Measurements from ENCODE around the gene ATE1.
A peak's percentile ranks its signal among the peaks of the same experiment; 100 is the strongest.
"Not testable (repeated sequence)": the region's sequence is repeated elsewhere in the genome, so short reads cannot be mapped to it uniquely, and the experiment has no call there.

ATE1 gene

DNA sequence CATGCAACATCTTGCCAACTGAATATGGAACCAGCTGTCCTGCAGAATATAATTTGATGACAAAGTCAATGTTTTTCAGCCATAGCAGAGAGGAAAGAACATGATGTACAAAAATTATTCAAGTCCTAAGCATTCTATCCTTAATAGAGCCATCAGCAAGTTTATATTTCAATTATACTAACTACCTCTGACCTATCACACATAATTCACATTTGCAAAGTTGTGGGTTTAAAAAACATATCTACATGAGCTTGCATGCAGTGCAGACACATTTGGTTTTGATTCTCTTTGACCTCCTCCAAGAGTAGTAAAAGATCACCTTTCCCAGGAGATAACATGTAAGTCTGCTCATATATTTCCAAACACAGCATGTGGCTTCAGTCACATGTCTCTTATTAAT, 203.5 kb downstream of the ATE1 start:
- no peak for DNase-seq

GRCh38 chr10:121722665-121723064, 205.2 kb downstream of the ATE1 start:
- DNase-seq = no peak

DNA sequence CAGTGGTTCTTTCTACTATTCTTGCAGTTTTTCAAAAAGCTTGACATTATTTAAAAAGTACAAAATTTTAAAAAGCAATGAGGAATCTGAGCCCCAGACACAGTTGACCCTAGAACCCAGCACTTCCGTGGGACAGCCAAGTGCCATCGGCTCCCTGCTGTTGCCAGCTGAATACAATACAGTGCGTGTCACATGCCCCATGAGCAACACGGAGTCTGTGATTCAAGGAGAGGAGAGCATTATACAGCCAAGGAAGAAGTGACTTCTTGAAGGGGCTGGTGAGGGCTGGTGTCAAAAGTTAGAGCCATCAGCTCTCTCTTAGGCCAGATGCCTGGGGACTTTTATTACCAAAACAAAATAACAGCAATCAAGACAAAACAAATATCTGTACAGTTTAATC, 206.6 kb downstream of the ATE1 start:
- DNase-seq = no peak

DNA sequence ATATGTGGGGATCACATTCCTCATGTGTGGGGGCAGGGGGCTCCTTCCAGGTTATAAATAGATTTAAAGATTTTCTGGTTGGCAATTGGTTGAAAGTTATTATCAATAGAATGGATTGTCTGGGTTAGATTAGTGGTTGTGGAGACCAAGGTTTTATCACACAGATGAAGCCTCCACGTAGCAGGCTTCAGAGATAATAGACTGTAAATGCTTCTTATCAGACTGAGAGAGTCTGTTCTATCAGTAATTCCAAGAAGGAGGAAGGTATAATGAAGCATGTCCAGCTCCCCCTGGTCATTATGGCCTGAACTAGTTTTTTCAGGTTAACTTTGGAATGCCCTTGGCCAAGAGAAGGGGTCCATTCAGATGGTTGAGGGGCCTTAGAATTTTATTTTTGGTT, 211.9 kb downstream of the ATE1 start:
- DNase-seq = no peak

DNA sequence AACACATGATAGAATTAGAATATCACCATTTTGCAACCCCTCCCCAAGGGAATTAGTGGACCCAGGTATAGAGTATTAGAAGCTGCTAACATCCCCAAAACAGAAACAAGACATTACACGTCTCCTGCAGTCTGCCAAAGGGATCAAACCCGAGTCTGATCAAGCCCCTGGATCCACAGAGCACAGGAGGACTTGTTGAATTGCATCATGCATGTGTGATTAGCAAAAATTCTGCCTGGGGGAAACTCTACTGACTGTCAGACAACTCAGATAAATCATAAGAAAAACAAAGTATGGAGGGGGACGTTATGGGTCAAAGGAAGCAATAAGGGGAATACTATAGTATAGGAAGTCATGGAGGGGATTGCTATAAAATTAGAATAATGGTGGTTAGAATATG, 212.8 kb downstream of the ATE1 start:
- DNase-seq = no peak

GRCh38 chr10:121713486-121713885, 214.3 kb downstream of the ATE1 start:
- DNase-seq = no peak

GRCh38 chr10:121710971-121711370, 216.9 kb downstream of the ATE1 start:
- no peak for DNase-seq

- no peak for DNase-seq
Observed at GRCh38 chr10:121710207-121710606, 217.6 kb downstream of the ATE1 start.

- DNase-seq = no peak
Observed at GRCh38 chr10:121709675-121710073, 218.2 kb downstream of the ATE1 start.

- DNase-seq = no peak
Observed at GRCh38 chr10:121708728-121709674, 218.8 kb downstream of the ATE1 start.

- DNase-seq = peak; percentile 22
Observed at GRCh38 chr10:121702351-121703320, 225.2 kb downstream of the ATE1 start.

- DNase-seq = no peak
Observed at GRCh38 chr10:121700416-121700815, 227.4 kb downstream of the ATE1 start.

DNA sequence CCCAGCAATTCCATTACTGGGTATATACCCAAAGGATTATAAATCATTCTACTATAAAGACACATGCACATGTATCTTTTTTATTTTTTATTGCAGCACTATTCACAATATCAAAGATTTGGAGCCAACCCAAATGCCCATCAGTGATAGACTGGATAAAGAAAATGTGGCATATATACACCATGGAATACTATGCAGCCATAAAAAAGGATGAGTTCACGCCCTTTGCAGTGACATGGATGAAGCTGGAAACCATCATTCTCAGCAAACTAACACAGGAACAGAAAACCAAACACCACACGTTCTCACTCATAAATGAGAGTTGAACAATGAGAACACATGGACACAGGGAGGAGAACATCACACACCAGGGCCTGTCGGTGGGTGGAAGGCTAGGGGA, 228.1 kb downstream of the ATE1 start:
- DNase-seq = not testable (repeated sequence)

DNA sequence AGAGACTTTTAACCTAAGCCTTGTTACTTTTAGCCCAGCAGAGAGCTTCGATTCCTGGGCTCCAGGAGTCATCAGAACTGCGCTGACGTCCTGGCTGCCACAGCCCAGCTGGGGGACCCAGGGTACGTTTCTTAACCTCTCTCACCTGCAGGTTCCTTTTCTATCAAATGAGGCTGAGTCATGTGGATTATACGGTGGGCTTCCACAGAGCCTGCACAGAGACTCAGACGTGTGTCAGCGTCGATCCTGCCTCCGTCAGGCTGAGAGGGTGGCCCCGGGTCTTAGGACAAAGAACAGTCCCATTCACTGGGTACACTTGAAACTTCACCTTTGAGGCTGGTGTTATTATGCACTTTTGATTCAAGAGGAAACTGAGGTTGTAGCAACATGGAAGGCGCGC, 228.9 kb downstream of the ATE1 start:
- no peak for DNase-seq

- DNase-seq = no peak
Observed at GRCh38 chr10:121698336-121698735, 229.5 kb downstream of the ATE1 start.

DNA sequence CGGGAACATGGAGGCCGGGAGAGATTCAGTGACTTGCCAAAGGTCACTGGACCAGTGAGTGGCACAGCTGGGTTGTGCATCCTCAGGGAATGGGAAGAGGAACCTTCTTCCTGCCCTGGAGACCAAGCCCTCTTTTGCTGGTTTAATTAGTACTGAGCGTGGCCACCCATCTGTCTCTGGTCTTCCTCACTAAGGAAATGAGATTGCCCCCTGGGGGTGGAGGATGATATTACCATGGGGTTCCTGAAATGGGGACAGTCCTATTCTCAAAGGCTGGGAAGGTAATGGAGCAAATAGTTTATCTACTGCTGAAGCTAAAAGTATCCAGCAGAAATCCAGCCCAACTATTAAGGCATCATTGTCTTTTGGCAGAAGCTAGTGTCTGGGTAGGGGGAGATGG, 231.0 kb downstream of the ATE1 start:
- no peak for DNase-seq

GRCh38 chr10:121695731-121696464, 231.9 kb downstream of the ATE1 start:
- DNase-seq = no peak

- no peak for DNase-seq
Observed at GRCh38 chr10:121694966-121695643, 232.7 kb downstream of the ATE1 start.

- no peak for DNase-seq
Observed at GRCh38 chr10:121694327-121694965, 233.4 kb downstream of the ATE1 start.

DNA sequence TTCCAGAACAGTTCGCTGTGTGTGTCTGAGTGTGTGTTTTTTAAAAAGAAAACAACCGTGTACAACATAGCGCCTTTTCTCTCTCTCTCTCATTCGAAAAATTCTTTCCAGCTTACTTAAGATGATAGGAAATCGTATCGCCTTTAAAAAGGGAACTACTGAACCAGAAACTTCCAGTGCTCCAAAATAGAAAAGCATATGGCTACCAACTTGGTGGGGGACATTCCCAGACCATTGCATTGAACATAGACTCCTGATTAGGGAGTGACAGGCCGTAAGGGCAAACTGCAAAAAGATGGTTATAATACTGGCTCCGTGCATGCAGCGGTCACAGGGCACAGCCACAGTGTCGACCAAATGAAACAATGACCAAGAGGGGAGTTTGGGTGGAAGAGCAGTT, 235.2 kb downstream of the ATE1 start:
- no peak for DNase-seq

GRCh38 chr10:121690970-121691369, 236.9 kb downstream of the ATE1 start:
- no peak for DNase-seq

Measured in 8988T (cell line).